ENCODE results near the gene ITGA2. TPM values are rescaled to one million over a fixed set of nuclear protein-coding genes. Genes with fewer than 3 reads are reported as not detected.

Gene ITGA2
- total and polyA plus RNA-seq, 4 donors = 0.50 to 8.0 (median 3.6) TPM

GRCh38 chr5:53034832-53035231 lies 45.7 kb downstream of the ITGA2 start:
- Histone ChIP-seq H3K4me1 (ENCODE audit: control insufficient read depth in 1 of 2, insufficient read depth in 2 of 2, low read length in 2 of 2) (no peaks in the 10 kb centered on the region), H3K36me3 (ENCODE audit: control insufficient read depth in 1 of 2, insufficient read depth in 2 of 2, low read length in 1 of 2) (no peaks in the 10 kb centered on the region), H3K4me3 (ENCODE audit: low read length in 2 of 2) (no peak overlapping the region), H3K27ac (ENCODE audit: low read depth in 1 of 2, low read length in 2 of 2) (no peak overlapping the region), H3K9me3 (ENCODE audit: control insufficient read depth, low read length) (no peaks in the 10 kb centered on the region), H3K27me3 (ENCODE audit: control insufficient read depth in 1 of 2, insufficient read depth in 2 of 2, low read length in 1 of 2) (no peaks in the 10 kb centered on the region)
- ATAC-seq (ENCODE audit: low FRiP score) = no peak
- intact Hi-C loops (cut with DNase I) = no loop called here
- no peak for DNase-seq

GRCh38 chr5:53035868-53036381 lies 46.8 kb downstream of the ITGA2 start:
- intact Hi-C loops (cut with DNase I) = no loop called here
- 65 to 72% methylated on average over 2 of the region's 2 CpGs for WGBS, 2 donors
- no peaks in the 10 kb centered on the region for H3K36me3 ChIP-seq (ENCODE audit: control insufficient read depth in 1 of 2, insufficient read depth in 2 of 2, low read length in 1 of 2)

GRCh38 chr5:53037141-53037859 lies 48.1 kb downstream of the ITGA2 start:
- H3K4me3 ChIP-seq (ENCODE audit: low read length in 2 of 2) = no peak overlapping the region
- no peaks in the 10 kb centered on the region for H3K27me3 ChIP-seq (ENCODE audit: control insufficient read depth in 1 of 2, insufficient read depth in 2 of 2, low read length in 1 of 2)
- ATAC-seq (ENCODE audit: low FRiP score) = no peak
- H3K4me1 ChIP-seq (ENCODE audit: control insufficient read depth in 1 of 2, insufficient read depth in 2 of 2, low read length in 2 of 2) = no peaks in the 10 kb centered on the region
- H3K36me3 ChIP-seq (ENCODE audit: control insufficient read depth in 1 of 2, insufficient read depth in 2 of 2, low read length in 1 of 2) = no peaks in the 10 kb centered on the region
- WGBS, 2 donors = 75 to 78% methylated on average over 3 of the region's 3 CpGs
- no peak for DNase-seq
- intact Hi-C loops (cut with DNase I) = no loop called here
- no peaks in the 10 kb centered on the region for H3K9me3 ChIP-seq (ENCODE audit: control insufficient read depth, low read length)
- no peak overlapping the region for H3K27ac ChIP-seq (ENCODE audit: low read depth in 1 of 2, low read length in 2 of 2)

More at GRCh38 chr5:53035868-53036381, 46.8 kb downstream of the ITGA2 start:
- Histone ChIP-seq H3K27ac (ENCODE audit: low read depth in 1 of 2, low read length in 2 of 2) (no peak overlapping the region), H3K4me3 (ENCODE audit: low read length in 2 of 2) (no peak overlapping the region), H3K27me3 (ENCODE audit: control insufficient read depth in 1 of 2, insufficient read depth in 2 of 2, low read length in 1 of 2) (no peaks in the 10 kb centered on the region), H3K4me1 (ENCODE audit: control insufficient read depth in 1 of 2, insufficient read depth in 2 of 2, low read length in 2 of 2) (no peaks in the 10 kb centered on the region), H3K9me3 (ENCODE audit: control insufficient read depth, low read length) (no peaks in the 10 kb centered on the region)
- no peak for ATAC-seq (ENCODE audit: low FRiP score)
- no peak for DNase-seq

GRCh38 chr5:53038196-53038847 lies 49.2 kb downstream of the ITGA2 start:
- WGBS, 2 donors = 65 to 75% methylated on average over 5 of the region's 5 CpGs

GRCh38 chr5:53039855-53040254 lies 50.7 kb downstream of the ITGA2 start:
- Histone ChIP-seq H3K9me3 (ENCODE audit: control insufficient read depth, low read length) (no peaks in the 10 kb centered on the region), H3K4me3 (ENCODE audit: low read length in 2 of 2) (no peak overlapping the region), H3K27me3 (ENCODE audit: control insufficient read depth in 1 of 2, insufficient read depth in 2 of 2, low read length in 1 of 2) (no peaks in the 10 kb centered on the region), H3K4me1 (ENCODE audit: control insufficient read depth in 1 of 2, insufficient read depth in 2 of 2, low read length in 2 of 2) (no peaks in the 10 kb centered on the region), H3K27ac (ENCODE audit: low read depth in 1 of 2, low read length in 2 of 2) (no peak overlapping the region), H3K36me3 (ENCODE audit: control insufficient read depth in 1 of 2, insufficient read depth in 2 of 2, low read length in 1 of 2) (no peaks in the 10 kb centered on the region)
- intact Hi-C loops (cut with DNase I) = no loop called here
- ATAC-seq (ENCODE audit: low FRiP score) (no peak), DNase-seq (no peak)
- 80 to 81% methylated on average over 3 of the region's 3 CpGs for WGBS, 2 donors

More at GRCh38 chr5:53038196-53038847, 49.2 kb downstream of the ITGA2 start:
- no peaks in the 10 kb centered on the region for H3K4me1 ChIP-seq (ENCODE audit: control insufficient read depth in 1 of 2, insufficient read depth in 2 of 2, low read length in 2 of 2)
- intact Hi-C loops (cut with DNase I) = no loop called here
- H3K4me3 ChIP-seq (ENCODE audit: low read length in 2 of 2) = no peak overlapping the region
- H3K27me3 ChIP-seq (ENCODE audit: control insufficient read depth in 1 of 2, insufficient read depth in 2 of 2, low read length in 1 of 2) = no peaks in the 10 kb centered on the region
- H3K27ac ChIP-seq (ENCODE audit: low read depth in 1 of 2, low read length in 2 of 2) = no peak overlapping the region
- H3K9me3 ChIP-seq (ENCODE audit: control insufficient read depth, low read length) = no peaks in the 10 kb centered on the region
- DNase-seq (no peak), ATAC-seq (ENCODE audit: low FRiP score) (no peak)
- H3K36me3 ChIP-seq (ENCODE audit: control insufficient read depth in 1 of 2, insufficient read depth in 2 of 2, low read length in 1 of 2) = no peaks in the 10 kb centered on the region

GRCh38 chr5:53041071-53041692 lies 52.0 kb downstream of the ITGA2 start:
- H3K27me3 ChIP-seq (ENCODE audit: control insufficient read depth in 1 of 2, insufficient read depth in 2 of 2, low read length in 1 of 2) = no peaks in the 10 kb centered on the region
- H3K27ac ChIP-seq (ENCODE audit: low read depth in 1 of 2, low read length in 2 of 2) = no peak overlapping the region
- H3K36me3 ChIP-seq (ENCODE audit: control insufficient read depth in 1 of 2, insufficient read depth in 2 of 2, low read length in 1 of 2) = no peaks in the 10 kb centered on the region
- 44 to 49% methylated on average over 4 of the region's 4 CpGs for WGBS, 2 donors
- DNase-seq (no peak), ATAC-seq (ENCODE audit: low FRiP score) (no peak)
- H3K4me3 ChIP-seq (ENCODE audit: low read length in 2 of 2) = no peak overlapping the region
- intact Hi-C loops (cut with DNase I) = no loop called here
- H3K9me3 ChIP-seq (ENCODE audit: control insufficient read depth, low read length) = no peaks in the 10 kb centered on the region
- no peaks in the 10 kb centered on the region for H3K4me1 ChIP-seq (ENCODE audit: control insufficient read depth in 1 of 2, insufficient read depth in 2 of 2, low read length in 2 of 2)

- DNase-seq = no peak
- intact Hi-C loops (cut with DNase I) = no loop called here
- no peak for ATAC-seq (ENCODE audit: low FRiP score)
- WGBS, 2 donors = 91 to 92% methylated on average over 1 of the region's 1 CpG
- Histone ChIP-seq H3K27me3 (ENCODE audit: control insufficient read depth in 1 of 2, insufficient read depth in 2 of 2, low read length in 1 of 2) (no peaks in the 10 kb centered on the region), H3K9me3 (ENCODE audit: control insufficient read depth, low read length) (no peaks in the 10 kb centered on the region), H3K36me3 (ENCODE audit: control insufficient read depth in 1 of 2, insufficient read depth in 2 of 2, low read length in 1 of 2) (no peaks in the 10 kb centered on the region), H3K27ac (ENCODE audit: low read depth in 1 of 2, low read length in 2 of 2) (no peak overlapping the region), H3K4me1 (ENCODE audit: control insufficient read depth in 1 of 2, insufficient read depth in 2 of 2, low read length in 2 of 2) (no peaks in the 10 kb centered on the region), H3K4me3 (ENCODE audit: low read length in 2 of 2) (no peak overlapping the region)
Measured at GRCh38 chr5:53041740-53042139, 52.6 kb downstream of the ITGA2 start.

- intact Hi-C loops (cut with DNase I) = no loop called here
- Histone ChIP-seq H3K4me1 (ENCODE audit: control insufficient read depth in 1 of 2, insufficient read depth in 2 of 2, low read length in 2 of 2) (no peaks in the 10 kb centered on the region), H3K27me3 (ENCODE audit: control insufficient read depth in 1 of 2, insufficient read depth in 2 of 2, low read length in 1 of 2) (no peaks in the 10 kb centered on the region), H3K9me3 (ENCODE audit: control insufficient read depth, low read length) (no peaks in the 10 kb centered on the region), H3K27ac (ENCODE audit: low read depth in 1 of 2, low read length in 2 of 2) (no peak overlapping the region), H3K4me3 (ENCODE audit: low read length in 2 of 2) (no peak overlapping the region), H3K36me3 (ENCODE audit: control insufficient read depth in 1 of 2, insufficient read depth in 2 of 2, low read length in 1 of 2) (no peaks in the 10 kb centered on the region)
- ATAC-seq (ENCODE audit: low FRiP score) (no peak), DNase-seq (no peak)
Measured at GRCh38 chr5:53045263-53045662, 56.1 kb downstream of the ITGA2 start.

Data from aorta (tissue), 5 donors.